Vagina (tissue), 2 donors: ENCODE data around the gene CX3CR1.

Experiments used
- POLR2A ChIP-seq, 2 donors: fragments of 450-650 bp; IDR thresholded peaks; one replicate each; pipeline ENCODE4 v1.6.1; 2017; ENCODE audit warnings: antibody characterized with exemption in 2 of 2, mild to moderate bottlenecking in 2 of 2, moderate library complexity in 2 of 2
- POLR2AphosphoS5 ChIP-seq, 2 donors: sonication (generic); formaldehyde crosslinking; IDR thresholded peaks; one replicate each; pipeline ENCODE4 v1.9.0; 2017; ENCODE audit warnings: antibody characterized with exemption in 2 of 2, mild to moderate bottlenecking in 2 of 2, low read depth in 1 of 2; ENCODE audit not compliant: insufficient read depth in 1 of 2
- TF ChIP-seq, protein P1 (sequence below), 3 experiments: fragments of 450-650 bp in 2 of 3; fragments of 200-600 bp in 1 of 3; sonication (generic) in 1 of 3; IDR thresholded peaks; one replicate each; pipeline ENCODE4 v1.5.1; 2017 to 2019; ENCODE audit warnings: antibody characterized with exemption in 3 of 3, mild to moderate bottlenecking in 2 of 3, moderate library complexity in 2 of 3

DNA sequence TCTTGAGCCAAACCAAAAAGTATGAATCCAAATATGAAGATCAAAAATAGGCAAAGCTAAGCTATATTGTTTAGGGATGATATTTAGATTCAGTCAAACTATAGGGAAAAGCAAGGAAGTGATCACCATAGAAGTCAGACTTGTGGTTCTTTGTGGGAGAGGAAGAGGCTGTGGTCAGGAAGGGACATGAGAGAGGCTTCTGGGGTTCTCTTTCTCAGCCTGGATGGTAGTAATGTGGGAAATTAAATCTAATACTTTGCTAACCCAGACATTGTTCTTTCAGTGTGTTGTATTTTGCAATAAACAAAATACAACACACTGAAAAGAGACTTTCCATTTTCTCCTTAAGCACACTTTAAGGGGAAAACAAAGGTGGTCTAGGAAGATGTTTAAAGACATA is 3.1 kb downstream of the CX3CR1 start:
- TF ChIP-seq, protein P1, sequence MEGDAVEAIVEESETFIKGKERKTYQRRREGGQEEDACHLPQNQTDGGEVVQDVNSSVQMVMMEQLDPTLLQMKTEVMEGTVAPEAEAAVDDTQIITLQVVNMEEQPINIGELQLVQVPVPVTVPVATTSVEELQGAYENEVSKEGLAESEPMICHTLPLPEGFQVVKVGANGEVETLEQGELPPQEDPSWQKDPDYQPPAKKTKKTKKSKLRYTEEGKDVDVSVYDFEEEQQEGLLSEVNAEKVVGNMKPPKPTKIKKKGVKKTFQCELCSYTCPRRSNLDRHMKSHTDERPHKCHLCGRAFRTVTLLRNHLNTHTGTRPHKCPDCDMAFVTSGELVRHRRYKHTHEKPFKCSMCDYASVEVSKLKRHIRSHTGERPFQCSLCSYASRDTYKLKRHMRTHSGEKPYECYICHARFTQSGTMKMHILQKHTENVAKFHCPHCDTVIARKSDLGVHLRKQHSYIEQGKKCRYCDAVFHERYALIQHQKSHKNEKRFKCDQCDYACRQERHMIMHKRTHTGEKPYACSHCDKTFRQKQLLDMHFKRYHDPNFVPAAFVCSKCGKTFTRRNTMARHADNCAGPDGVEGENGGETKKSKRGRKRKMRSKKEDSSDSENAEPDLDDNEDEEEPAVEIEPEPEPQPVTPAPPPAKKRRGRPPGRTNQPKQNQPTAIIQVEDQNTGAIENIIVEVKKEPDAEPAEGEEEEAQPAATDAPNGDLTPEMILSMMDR (IDR thresholded peaks at IDR 0.05): no peak
- TF ChIP-seq POLR2A (IDR thresholded peaks at IDR 0.05) (no peak), POLR2AphosphoS5 (IDR thresholded peaks at IDR 0.05; ENCODE audit: insufficient read depth in 1 of 2, low read depth in 1 of 2) (no peak)
